ENCODE data around the gene SYPL2. TPM values are rescaled to one million over a fixed set of nuclear protein-coding genes. Genes with fewer than 3 reads are reported as not detected.
A peak's percentile ranks its signal among the peaks of the same experiment; 100 is the strongest.

SYPL2 gene
- total RNA-seq, 1 experiment from 2014 or later = 2.5 TPM

DNA sequence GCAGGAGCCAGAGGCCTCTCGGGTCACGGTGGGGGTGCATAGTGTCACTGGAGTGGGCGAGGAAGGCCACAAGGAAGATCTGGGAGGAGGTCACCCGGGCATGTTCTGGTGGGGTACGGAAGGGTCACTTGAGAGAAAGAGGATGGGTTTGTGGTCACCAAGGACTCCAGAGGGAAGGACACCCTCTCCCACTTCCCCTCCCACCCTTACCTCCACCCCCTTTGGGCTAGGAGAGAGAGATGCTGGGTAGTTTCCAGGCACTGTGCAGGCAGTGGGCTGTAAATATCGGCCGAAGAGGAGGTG lies 42.5 kb downstream of the SYPL2 start:
- H3T11ph ChIP-seq (ENCODE audit: low read length) = no peak overlapping the region
- H2BK20ac ChIP-seq (ENCODE audit: low read depth, low read length, poor library complexity, severe bottlenecking) = no peak overlapping the region
- no peak overlapping the region for H3K4ac ChIP-seq (ENCODE audit: low read depth, low read length)
- H4K5ac ChIP-seq (ENCODE audit: insufficient read length, low read depth, low read length) = no peak overlapping the region
- peaks cover 3% of the 10 kb centered on the region; the same call in 1 of the 2 replicates for H3K4me1 ChIP-seq (ENCODE audit: insufficient read depth, low read length)
- no peak overlapping the region for H2BK12ac ChIP-seq (ENCODE audit: insufficient read length, low read depth, low read length)
- H2AK5ac ChIP-seq (ENCODE audit: insufficient read length, low read length) = no peak overlapping the region
- peaks cover 2% of the 10 kb centered on the region; the same call in 1 of the 2 replicates for H3K27me3 ChIP-seq (ENCODE audit: insufficient read depth, low read length)
- Mint-ChIP-seq H3K27me3 (ENCODE audit: low read depth) (peaks cover 59% of the 10 kb centered on the region), H3K4me3 (peak overlapping the region; percentile 85 to 86), H3K4me1 (peaks cover 13 to 14% of the 10 kb centered on the region in 2 experiments), H3K36me3 (ENCODE audit: insufficient read depth in 1 of 3, low read depth in 3 of 3) (no peaks in the 10 kb centered on the region), H3K9me3 (no peaks in the 10 kb centered on the region), H3K27ac (no peak overlapping the region)
- H2BK5ac ChIP-seq (ENCODE audit: insufficient read length, low read length) = no peak overlapping the region
- no peak overlapping the region for H2AFZ ChIP-seq (ENCODE audit: low read length)
- H3K9ac ChIP-seq (ENCODE audit: extremely low read depth, insufficient read length, low read length) = no peak overlapping the region
- WGBS (ENCODE audit: extremely low coverage, insufficient read length, low lambda C conversion rate) = no CpG with 5 or more reads among the region's 7 CpGs
- no peaks in the 10 kb centered on the region for H3K79me1 ChIP-seq (ENCODE audit: insufficient read depth, low read depth, low read length, poor library complexity, severe bottlenecking)
- H2BK15ac ChIP-seq (ENCODE audit: low read depth, low read length) = no peak overlapping the region; the same call in 1 of the 2 replicates
- peaks cover 7% of the 10 kb centered on the region for H3K23me2 ChIP-seq (ENCODE audit: insufficient read length, low read depth, low read length, poor library complexity, severe bottlenecking)
- no peaks in the 10 kb centered on the region for H3K79me2 ChIP-seq (ENCODE audit: insufficient read depth, low read length)
- H3K27ac ChIP-seq (ENCODE audit: insufficient read length, low read depth, low read length) = no peak overlapping the region
- H3K56ac ChIP-seq (ENCODE audit: insufficient read length, low read depth, low read length) = no peak overlapping the region
- TF ChIP-seq, protein P1, sequence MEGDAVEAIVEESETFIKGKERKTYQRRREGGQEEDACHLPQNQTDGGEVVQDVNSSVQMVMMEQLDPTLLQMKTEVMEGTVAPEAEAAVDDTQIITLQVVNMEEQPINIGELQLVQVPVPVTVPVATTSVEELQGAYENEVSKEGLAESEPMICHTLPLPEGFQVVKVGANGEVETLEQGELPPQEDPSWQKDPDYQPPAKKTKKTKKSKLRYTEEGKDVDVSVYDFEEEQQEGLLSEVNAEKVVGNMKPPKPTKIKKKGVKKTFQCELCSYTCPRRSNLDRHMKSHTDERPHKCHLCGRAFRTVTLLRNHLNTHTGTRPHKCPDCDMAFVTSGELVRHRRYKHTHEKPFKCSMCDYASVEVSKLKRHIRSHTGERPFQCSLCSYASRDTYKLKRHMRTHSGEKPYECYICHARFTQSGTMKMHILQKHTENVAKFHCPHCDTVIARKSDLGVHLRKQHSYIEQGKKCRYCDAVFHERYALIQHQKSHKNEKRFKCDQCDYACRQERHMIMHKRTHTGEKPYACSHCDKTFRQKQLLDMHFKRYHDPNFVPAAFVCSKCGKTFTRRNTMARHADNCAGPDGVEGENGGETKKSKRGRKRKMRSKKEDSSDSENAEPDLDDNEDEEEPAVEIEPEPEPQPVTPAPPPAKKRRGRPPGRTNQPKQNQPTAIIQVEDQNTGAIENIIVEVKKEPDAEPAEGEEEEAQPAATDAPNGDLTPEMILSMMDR (conservative IDR thresholded peaks at IDR 0.05) = no peak
- no peak overlapping the region for H3K23ac ChIP-seq (ENCODE audit: insufficient read length, low read depth, low read length)
- no peak overlapping the region for H4K8ac ChIP-seq (replicated peaks; ENCODE audit: insufficient read length, low read depth, low read length)
- no peak overlapping the region for H3K18ac ChIP-seq (ENCODE audit: insufficient read length, low read depth, low read length)
- DNase-seq = no peak
- H3K14ac ChIP-seq (ENCODE audit: insufficient read depth, low read length) = no peak overlapping the region
- H4K91ac ChIP-seq (ENCODE audit: insufficient read length, low read depth, low read length) = no peak overlapping the region
- H3K4me2 ChIP-seq (ENCODE audit: insufficient read depth, insufficient read length, low read length) = peak overlapping the region; percentile 85
- H2BK120ac ChIP-seq (ENCODE audit: low read depth, low read length, poor library complexity, severe bottlenecking) = no peak overlapping the region
- no peaks in the 10 kb centered on the region for H3K9me3 ChIP-seq (ENCODE audit: control insufficient read depth, low read depth, low read length)
- H4K20me1 ChIP-seq (ENCODE audit: control insufficient read depth, insufficient read depth, insufficient read length) = no peaks in the 10 kb centered on the region
